A375 (cell line): ENCODE data around the gene CISD2. TPM values are rescaled to one million over a fixed set of nuclear protein-coding genes. Genes with fewer than 3 reads are reported as not detected.

Experiments used
- small RNA-seq: library from RNA; depleted of rRNA; stranded (forward); fragments of <200 nt; gene quantifications from one replicate; pipeline ENCODE3, GENCODE V24; 2014
- total RNA-seq: library from RNA; depleted of rRNA; stranded (reverse); fragments of >200 nt; shearing (Covaris generic); gene quantifications from 2 replicates; pipeline ENCODE4 v1.2.3, GENCODE V29; 2014; rRNA removed

Gene CISD2
- 25.4 and 26.3 TPM in 2 replicates for total RNA-seq

GRCh38 chr4:102868781-102869568, at the start of gene CISD2:
Gene CISD2, plus strand, starts transcription at chr4:102868992. Its CDS starts 93 bp downstream, at chr4:102869085.

GRCh38 chr4:102826890-102827673, 41.7 kb upstream of the CISD2 start, which contains the start of gene UBE2D3:
Gene UBE2D3, minus strand, starts transcription at chr4:102827551. Its CDS starts 1,043 bp downstream, at chr4:102826508.

Small RNA genes within 50 kb of the gene (small RNA-seq; reads per million reads assigned to genes)
- not detected for gene RNU7-151P

Other genes starting within 250 kb of the CISD2 start
- gene MANBA, start 108.0 kb upstream of the CISD2 start, total RNA-seq = 12.5 and 16.0 TPM in 2 replicates
- gene UBE2D3, start 41.4 kb upstream of the CISD2 start, total RNA-seq = 314 and 359 TPM in 2 replicates
- gene SLC9B1, start 150.7 kb downstream of the CISD2 start, total RNA-seq = 1.5 TPM in 1 of 2 replicates, not detected in the other
- gene SLC9B2, start 207.8 kb downstream of the CISD2 start, total RNA-seq = 14.1 and 18.7 TPM in 2 replicates
- 9.9 and 15.5 TPM in 2 replicates for gene BDH2, start 230.8 kb downstream of the CISD2 start, total RNA-seq